Fibroblast of pulmonary artery (primary cell): Measurements from ENCODE around the gene LGI2.
A peak's percentile ranks its signal among the peaks of the same experiment; 100 is the strongest.

Source experiments
- DNase-seq: peaks from one replicate; pipeline ENCODE4 v3.0.0-alpha.2; 2010; ENCODE audit warnings: low read depth
- H3K4me3 ChIP-seq: replicated peaks from 2 replicates; pipeline ENCODE4 v1.5.1; 2011; ENCODE audit warnings: low read depth, mild to moderate bottlenecking, control low read depth, low read length, moderate library complexity
- TF ChIP-seq, protein P1 (sequence below): IDR thresholded peaks from 2 replicates; pipeline ENCODE4 v1.5.1; 2011; ENCODE audit warnings: mild to moderate bottlenecking, control low read depth, low read length, inconsistent platforms; ENCODE audit errors: missing control alignments

Gene LGI2

GRCh38 chr4:25000639-25001038 is 30.1 kb downstream of the LGI2 start:
- no peak for DNase-seq
- TF ChIP-seq, protein P1, sequence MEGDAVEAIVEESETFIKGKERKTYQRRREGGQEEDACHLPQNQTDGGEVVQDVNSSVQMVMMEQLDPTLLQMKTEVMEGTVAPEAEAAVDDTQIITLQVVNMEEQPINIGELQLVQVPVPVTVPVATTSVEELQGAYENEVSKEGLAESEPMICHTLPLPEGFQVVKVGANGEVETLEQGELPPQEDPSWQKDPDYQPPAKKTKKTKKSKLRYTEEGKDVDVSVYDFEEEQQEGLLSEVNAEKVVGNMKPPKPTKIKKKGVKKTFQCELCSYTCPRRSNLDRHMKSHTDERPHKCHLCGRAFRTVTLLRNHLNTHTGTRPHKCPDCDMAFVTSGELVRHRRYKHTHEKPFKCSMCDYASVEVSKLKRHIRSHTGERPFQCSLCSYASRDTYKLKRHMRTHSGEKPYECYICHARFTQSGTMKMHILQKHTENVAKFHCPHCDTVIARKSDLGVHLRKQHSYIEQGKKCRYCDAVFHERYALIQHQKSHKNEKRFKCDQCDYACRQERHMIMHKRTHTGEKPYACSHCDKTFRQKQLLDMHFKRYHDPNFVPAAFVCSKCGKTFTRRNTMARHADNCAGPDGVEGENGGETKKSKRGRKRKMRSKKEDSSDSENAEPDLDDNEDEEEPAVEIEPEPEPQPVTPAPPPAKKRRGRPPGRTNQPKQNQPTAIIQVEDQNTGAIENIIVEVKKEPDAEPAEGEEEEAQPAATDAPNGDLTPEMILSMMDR, result no peak

DNA sequence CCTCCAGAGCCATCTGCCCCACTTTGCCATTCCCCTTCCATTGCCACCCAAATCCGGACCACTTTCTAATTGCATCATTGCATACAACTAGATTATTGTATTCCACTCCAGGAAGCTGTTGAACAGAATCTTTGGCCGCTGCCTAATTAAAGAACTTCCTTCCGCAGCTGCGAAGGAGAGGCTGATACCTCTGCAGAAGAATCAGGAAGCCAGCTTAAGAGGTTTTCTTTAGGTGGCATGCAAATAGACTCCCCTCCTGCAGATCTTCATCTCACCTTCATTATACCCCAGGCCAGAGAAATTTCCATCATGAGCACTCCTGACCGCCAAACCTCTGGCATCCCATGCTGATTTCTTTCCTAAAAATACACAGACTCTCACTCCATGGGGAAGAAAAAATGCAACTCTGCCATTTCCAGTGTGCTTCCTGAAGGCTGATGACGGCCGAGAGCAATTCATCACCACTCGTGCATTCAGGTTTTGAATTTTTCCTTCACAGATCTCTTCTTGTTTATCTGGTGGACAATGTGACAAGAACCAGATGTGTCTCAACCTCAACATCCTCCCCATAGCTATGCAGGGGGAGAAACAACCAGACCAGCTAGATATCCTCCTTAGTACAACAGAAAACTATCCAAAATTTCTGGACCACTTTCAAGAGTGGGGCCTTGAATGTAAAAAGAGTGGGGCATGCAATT is 31.2 kb downstream of the LGI2 start:
- DNase-seq, result peak; percentile 69
- peak overlapping the region; percentile 13 for H3K4me3 ChIP-seq
- TF ChIP-seq, protein P1, result no peak

More at GRCh38 chr4:25000639-25001038, 30.1 kb downstream of the LGI2 start:
- H3K4me3 ChIP-seq, result no peak overlapping the region

- TF ChIP-seq, protein P1, result no peak
Observed at GRCh38 chr4:24995346-24995919, 35.3 kb downstream of the LGI2 start.

DNA sequence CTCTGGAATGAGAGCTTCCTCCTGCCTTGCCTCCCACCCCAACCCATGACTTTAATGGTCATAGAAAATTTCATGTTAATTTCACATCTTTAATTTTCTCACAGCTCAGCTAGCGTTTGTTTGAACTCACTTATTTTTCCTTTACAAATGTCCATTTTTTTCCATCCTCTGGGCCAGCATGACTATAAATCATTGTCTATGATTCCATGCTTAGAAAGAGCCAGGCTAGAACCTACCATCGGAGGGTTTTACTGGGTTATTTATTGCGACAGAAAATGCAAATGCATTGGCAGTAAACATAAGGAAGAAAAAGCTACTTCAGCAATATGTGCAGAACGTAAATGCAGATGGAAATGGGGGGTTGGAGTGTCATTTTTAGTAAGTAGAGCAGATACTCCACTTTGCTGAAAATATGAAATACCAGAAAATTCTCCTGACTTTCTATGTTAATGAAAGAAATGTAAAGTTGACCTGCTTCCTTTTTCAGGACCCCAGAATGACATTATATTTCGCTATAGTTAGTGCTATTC is 37.1 kb downstream of the LGI2 start:
- TF ChIP-seq, protein P1, result no peak
- H3K4me3 ChIP-seq, result no peak overlapping the region
- no peak for DNase-seq

More at GRCh38 chr4:24995346-24995919, 35.3 kb downstream of the LGI2 start:
- DNase-seq, result peak; percentile 60
- H3K4me3 ChIP-seq, result no peak overlapping the region

DNA sequence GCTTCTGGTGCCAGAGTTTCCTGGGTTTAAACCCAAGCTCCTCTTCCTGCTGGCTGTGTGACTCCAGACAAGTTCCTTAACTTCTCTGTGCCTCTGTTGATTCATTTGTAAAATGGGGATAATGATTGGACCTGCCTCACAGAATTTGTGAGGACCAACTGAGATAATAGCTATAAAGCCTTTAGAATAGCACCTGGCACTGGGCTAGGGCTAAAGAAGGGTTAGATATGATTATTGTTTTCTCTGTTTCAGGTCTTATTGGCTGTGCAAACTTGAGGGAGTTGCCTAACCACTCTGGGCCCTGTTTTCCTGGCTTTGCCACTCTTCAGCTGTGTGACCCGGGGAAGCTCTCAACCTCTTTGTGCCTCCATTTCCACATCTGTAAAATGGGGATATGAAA is 37.8 kb downstream of the LGI2 start:
- TF ChIP-seq, protein P1, result no peak
- no peak overlapping the region for H3K4me3 ChIP-seq
- no peak for DNase-seq

- TF ChIP-seq, protein P1, result no peak
- peak; percentile 94 for DNase-seq
- H3K4me3 ChIP-seq, result no peak overlapping the region
Observed at GRCh38 chr4:24991015-24991414, 39.7 kb downstream of the LGI2 start.

DNA sequence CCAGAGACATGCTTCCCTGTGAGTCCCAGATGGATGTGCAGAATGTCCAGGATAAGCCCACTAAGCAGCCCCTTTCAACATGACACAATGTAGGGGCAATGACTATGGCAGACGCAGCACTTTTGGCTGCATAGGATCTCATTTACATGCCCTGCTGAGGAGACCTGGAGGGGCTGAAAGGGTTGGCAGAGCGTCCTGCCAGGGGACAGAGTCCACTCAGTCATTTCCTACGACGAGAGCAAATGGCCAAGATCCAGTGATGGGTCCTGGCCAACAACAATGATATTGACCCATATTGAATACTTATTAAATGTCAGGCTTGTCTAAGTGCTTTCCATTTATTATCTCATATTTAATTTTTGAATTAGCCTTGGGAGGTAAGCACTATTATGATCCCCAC is 41.4 kb downstream of the LGI2 start:
- no peak overlapping the region for H3K4me3 ChIP-seq
- no peak for DNase-seq
- TF ChIP-seq, protein P1, result no peak
